ENCODE data around the gene UFD1. TPM values are rescaled to one million over a fixed set of nuclear protein-coding genes. Genes with fewer than 3 reads are reported as not detected.
A peak's percentile ranks its signal among the peaks of the same experiment; 100 is the strongest.

Gene UFD1
- total RNA-seq, 8 experiments from 2014 or later, result 18.1 to 100 (median 51.4) TPM

- in situ Hi-C loops (cut with MboI; ENCODE audit: low pct_unique_long_range_greater_than_20kb in 2 of 9, low sequenced_read_pairs in 9 of 9, unreplicated experiment in 9 of 9), result loop anchor here in 1 of 9 experiments (25.0 kb wide), 1 partner anchor 123 kb away; no protein-coding TSS in a partner anchor
- Histone ChIP-seq H3K27ac (no peak overlapping the region), H3K4me3 (no peak overlapping the region), H3K4me1 (replicated peaks in 1 of 2) (peaks cover 10 to 11% of the 10 kb centered on the region in 2 donors)
- ATAC-seq (replicated peaks in 6 of 8), result no peak
- WGBS, 10 experiments, result 0 to 68% (median 50%) methylated on average over 1 to 2 of the region's 2 CpGs
Observed at GRCh38 chr22:19513823-19514222, 34.8 kb upstream of the UFD1 start.

GRCh38 chr22:19510919-19511341 is 31.9 kb upstream of the UFD1 start:
- no peak for ATAC-seq (replicated peaks in 6 of 8)
- 60 to 100% (median 100%) methylated on average over 1 to 2 of the region's 2 CpGs; no CpG with 5 or more reads in 2 of the 10 experiments for WGBS, 10 experiments
- Histone ChIP-seq H3K4me1 (replicated peaks in 1 of 2) (peaks cover 10 to 11% of the 10 kb centered on the region in 2 donors), H3K4me3 (no peak overlapping the region), H3K27ac (no peak overlapping the region)
- in situ Hi-C loops (cut with MboI; ENCODE audit: low pct_unique_long_range_greater_than_20kb in 2 of 9, low sequenced_read_pairs in 9 of 9, unreplicated experiment in 9 of 9), result loop anchor here in 1 of 9 experiments (25.0 kb wide), 1 partner anchor 126 kb away; no protein-coding TSS in a partner anchor

GRCh38 chr22:19509923-19510322 is 30.9 kb upstream of the UFD1 start:
- 67 to 100% (median 97%) methylated on average over 1 to 2 of the region's 2 CpGs; no CpG with 5 or more reads in 4 of the 10 experiments for WGBS, 10 experiments

GRCh38 chr22:19509191-19509590 is 30.2 kb upstream of the UFD1 start:
- in situ Hi-C loops (cut with MboI; ENCODE audit: low pct_unique_long_range_greater_than_20kb in 2 of 9, low sequenced_read_pairs in 9 of 9, unreplicated experiment in 9 of 9), result loop anchor here in 1 of 9 experiments (25.0 kb wide), 1 partner anchor 128 kb away; no protein-coding TSS in a partner anchor
- ATAC-seq (replicated peaks in 6 of 8), result no peak
- 70 to 100% (median 93%) methylated on average over 2 to 3 of the region's 3 CpGs for WGBS, 10 experiments
- Histone ChIP-seq H3K27ac (no peak overlapping the region), H3K4me3 (no peak overlapping the region), H3K4me1 (replicated peaks in 1 of 2) (no peaks in the 10 kb centered on the region)

More at GRCh38 chr22:19509923-19510322, 30.9 kb upstream of the UFD1 start:
- no peak for ATAC-seq (replicated peaks in 6 of 8)
- in situ Hi-C loops (cut with MboI; ENCODE audit: low pct_unique_long_range_greater_than_20kb in 2 of 9, low sequenced_read_pairs in 9 of 9, unreplicated experiment in 9 of 9), result loop anchor here in 1 of 9 experiments (25.0 kb wide), 1 partner anchor 127 kb away; no protein-coding TSS in a partner anchor
- peaks cover 5% of the 10 kb centered on the region in 2 donors for H3K4me1 ChIP-seq (replicated peaks in 1 of 2)
- H3K4me3 ChIP-seq, result no peak overlapping the region
- H3K27ac ChIP-seq, result no peak overlapping the region

GRCh38 chr22:19508024-19508776 is 29.2 kb upstream of the UFD1 start:
- in situ Hi-C loops (cut with MboI; ENCODE audit: low pct_unique_long_range_greater_than_20kb in 2 of 9, low sequenced_read_pairs in 9 of 9, unreplicated experiment in 9 of 9), result loop anchor here in 1 of 9 experiments (25.0 kb wide), 1 partner anchor 129 kb away; no protein-coding TSS in a partner anchor
- H3K4me1 ChIP-seq (replicated peaks in 1 of 2), result no peaks in the 10 kb centered on the region
- no peak overlapping the region for H3K4me3 ChIP-seq
- ATAC-seq (replicated peaks in 6 of 8), result no peak
- no peak overlapping the region for H3K27ac ChIP-seq
- WGBS, 10 experiments, result 88 to 100% (median 97%) methylated on average over 1 to 6 of the region's 10 CpGs; no CpG with 5 or more reads in 2 of the 10 experiments

GRCh38 chr22:19507534-19507861 is 28.5 kb upstream of the UFD1 start:
- ATAC-seq (replicated peaks in 6 of 8), result no peak
- no peak overlapping the region for H3K27ac ChIP-seq
- no peak overlapping the region for H3K4me3 ChIP-seq
- no peaks in the 10 kb centered on the region for H3K4me1 ChIP-seq (replicated peaks in 1 of 2)
- 84 to 100% (median 97%) methylated on average over 1 to 4 of the region's 4 CpGs; no CpG with 5 or more reads in 3 of the 10 experiments for WGBS, 10 experiments
- in situ Hi-C loops (cut with MboI; ENCODE audit: low pct_unique_long_range_greater_than_20kb in 2 of 9, low sequenced_read_pairs in 9 of 9, unreplicated experiment in 9 of 9), result loop anchor here in 1 of 9 experiments (25.0 kb wide), 1 partner anchor 130 kb away; no protein-coding TSS in a partner anchor

- no peaks in the 10 kb centered on the region for H3K4me1 ChIP-seq (replicated peaks in 1 of 2)
- in situ Hi-C loops (cut with MboI; ENCODE audit: low pct_unique_long_range_greater_than_20kb in 2 of 9, low sequenced_read_pairs in 9 of 9, unreplicated experiment in 9 of 9), result loop anchor here in 1 of 9 experiments (25.0 kb wide), 1 partner anchor 131 kb away; no protein-coding TSS in a partner anchor
- WGBS, 10 experiments, result 87 to 95% (median 93%) methylated on average over 3 to 4 of the region's 10 CpGs; no CpG with 5 or more reads in 7 of the 10 experiments
- H3K27ac ChIP-seq, result no peak overlapping the region
- H3K4me3 ChIP-seq, result no peak overlapping the region
- peak in 2 of 8 experiments; percentile 50 to 53 for ATAC-seq (replicated peaks in 6 of 8)
Observed at GRCh38 chr22:19506212-19506611, 27.2 kb upstream of the UFD1 start.

GRCh38 chr22:19505735-19506126 is 26.7 kb upstream of the UFD1 start:
- in situ Hi-C loops (cut with MboI; ENCODE audit: low pct_unique_long_range_greater_than_20kb in 2 of 9, low sequenced_read_pairs in 9 of 9, unreplicated experiment in 9 of 9), result loop anchor here in 1 of 9 experiments (25.0 kb wide), 1 partner anchor 132 kb away; no protein-coding TSS in a partner anchor
- 80 to 100% (median 100%) methylated on average over 1 to 4 of the region's 5 CpGs; no CpG with 5 or more reads in 5 of the 10 experiments for WGBS, 10 experiments
- H3K4me1 ChIP-seq (replicated peaks in 1 of 2), result no peaks in the 10 kb centered on the region
- ATAC-seq (replicated peaks in 6 of 8), result no peak
- H3K27ac ChIP-seq, result peak overlapping the region in 1 of 2 donors; percentile 13
- H3K4me3 ChIP-seq, result no peak overlapping the region

GRCh38 chr22:19504900-19505734 is 26.1 kb upstream of the UFD1 start:
- WGBS, 10 experiments, result 85 to 100% (median 93%) methylated on average over 1 to 16 of the region's 18 CpGs; no CpG with 5 or more reads in 2 of the 10 experiments
- peak overlapping the region in 1 of 2 donors; percentile 13 for H3K27ac ChIP-seq
- no peak for ATAC-seq (replicated peaks in 6 of 8)
- H3K4me3 ChIP-seq, result no peak overlapping the region
- no peaks in the 10 kb centered on the region for H3K4me1 ChIP-seq (replicated peaks in 1 of 2)
- in situ Hi-C loops (cut with MboI; ENCODE audit: low pct_unique_long_range_greater_than_20kb in 2 of 9, low sequenced_read_pairs in 9 of 9, unreplicated experiment in 9 of 9), result loop anchor here in 1 of 9 experiments (25.0 kb wide), 1 partner anchor 132 kb away; no protein-coding TSS in a partner anchor

- H3K4me1 ChIP-seq (replicated peaks in 1 of 2), result no peaks in the 10 kb centered on the region
- H3K27ac ChIP-seq, result no peak overlapping the region
- ATAC-seq (replicated peaks in 6 of 8), result peak in 1 of 8 experiments; percentile 54
- in situ Hi-C loops (cut with MboI; ENCODE audit: low pct_unique_long_range_greater_than_20kb in 2 of 9, low sequenced_read_pairs in 9 of 9, unreplicated experiment in 9 of 9), result loop anchor here in 1 of 9 experiments (25.0 kb wide), 1 partner anchor 133 kb away; no protein-coding TSS in a partner anchor
- 67 to 95% (median 82%) methylated on average over 2 to 6 of the region's 9 CpGs; no CpG with 5 or more reads in 5 of the 10 experiments for WGBS, 10 experiments
- no peak overlapping the region for H3K4me3 ChIP-seq
Observed at GRCh38 chr22:19503869-19504268, 24.9 kb upstream of the UFD1 start.

- Histone ChIP-seq H3K4me3 (no peak overlapping the region), H3K27ac (no peak overlapping the region), H3K4me1 (replicated peaks in 1 of 2) (no peaks in the 10 kb centered on the region)
- WGBS, 10 experiments, result 56 to 100% (median 100%) methylated on average over 1 to 5 of the region's 7 CpGs; no CpG with 5 or more reads in 2 of the 10 experiments
- ATAC-seq (replicated peaks in 6 of 8), result no peak
- in situ Hi-C loops (cut with MboI; ENCODE audit: low pct_unique_long_range_greater_than_20kb in 2 of 9, low sequenced_read_pairs in 9 of 9, unreplicated experiment in 9 of 9), result loop anchor here in 1 of 9 experiments (25.0 kb wide), 1 partner anchor 134 kb away; no protein-coding TSS in a partner anchor
Observed at GRCh38 chr22:19503367-19503766, 24.4 kb upstream of the UFD1 start.

GRCh38 chr22:19501897-19502447 is 23.0 kb upstream of the UFD1 start:
- in situ Hi-C loops (cut with MboI; ENCODE audit: low pct_unique_long_range_greater_than_20kb in 2 of 9, low sequenced_read_pairs in 9 of 9, unreplicated experiment in 9 of 9), result loop anchor here in 1 of 9 experiments (25.0 kb wide), 1 partner anchor 135 kb away; no protein-coding TSS in a partner anchor
- WGBS, 10 experiments, result 79 to 100% (median 89%) methylated on average over 1 to 3 of the region's 3 CpGs; no CpG with 5 or more reads in 1 of the 10 experiments
- Histone ChIP-seq H3K4me1 (replicated peaks in 1 of 2) (no peaks in the 10 kb centered on the region), H3K27ac (no peak overlapping the region), H3K4me3 (no peak overlapping the region)
- no peak for ATAC-seq (replicated peaks in 6 of 8)
